KBM-7 (cell line): Measurements from ENCODE around the gene SDK2.
"Not testable (repeated sequence)": the region's sequence is repeated elsewhere in the genome, so short reads cannot be mapped to it uniquely, and the experiment has no call there.

Source experiments
- DNase-seq: peaks from one replicate; pipeline ENCODE4 v3.0.0-alpha.2; 2015
- in situ Hi-C: fragments of 300-500 bp; cut with MboI; formaldehyde crosslinking; loops from 2 replicates; pipeline ENCODE4 v1.14.3; 2020; ENCODE audit warnings: low sequenced_read_pairs, low pct_unique_long_range_greater_than_20kb, mixed read lengths

Gene SDK2

DNA sequence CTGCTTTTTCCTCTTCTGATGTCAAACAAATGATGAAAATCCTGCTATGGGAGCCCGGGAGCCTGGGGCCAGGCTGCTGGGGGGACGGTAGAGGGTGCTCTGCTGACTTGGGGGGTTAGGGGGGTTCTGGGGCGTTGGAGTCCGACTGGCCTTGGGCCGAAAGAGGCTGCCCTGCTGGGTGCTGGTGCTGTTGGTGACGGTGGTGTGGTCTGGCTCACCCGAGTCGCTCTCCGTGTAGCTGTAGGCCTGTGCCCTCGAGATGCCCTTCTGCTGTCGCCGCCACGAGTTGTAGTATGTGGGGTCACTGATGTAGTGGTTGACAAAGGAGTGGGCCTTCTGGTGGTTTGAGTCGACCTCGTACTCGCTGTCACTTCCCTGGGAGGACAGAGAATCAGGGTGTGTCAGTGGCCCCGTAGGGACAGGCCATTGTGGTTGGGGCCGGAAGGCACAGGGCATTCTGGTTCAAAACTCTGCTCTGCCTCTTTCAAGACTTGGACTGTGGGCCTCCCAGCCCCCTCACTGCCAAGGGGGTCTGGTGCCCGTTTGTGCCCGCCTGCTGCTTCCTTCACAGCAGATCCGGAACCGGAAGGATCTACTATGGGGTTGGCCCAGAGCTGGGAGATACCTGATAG, 305.6 kb downstream of the SDK2 start:
- in situ Hi-C loops: no loop called here
- DNase-seq: no peak

- DNase-seq: no peak
- in situ Hi-C loops: no loop called here
Measured at GRCh38 chr17:73338050-73338521, 306.2 kb downstream of the SDK2 start.

DNA sequence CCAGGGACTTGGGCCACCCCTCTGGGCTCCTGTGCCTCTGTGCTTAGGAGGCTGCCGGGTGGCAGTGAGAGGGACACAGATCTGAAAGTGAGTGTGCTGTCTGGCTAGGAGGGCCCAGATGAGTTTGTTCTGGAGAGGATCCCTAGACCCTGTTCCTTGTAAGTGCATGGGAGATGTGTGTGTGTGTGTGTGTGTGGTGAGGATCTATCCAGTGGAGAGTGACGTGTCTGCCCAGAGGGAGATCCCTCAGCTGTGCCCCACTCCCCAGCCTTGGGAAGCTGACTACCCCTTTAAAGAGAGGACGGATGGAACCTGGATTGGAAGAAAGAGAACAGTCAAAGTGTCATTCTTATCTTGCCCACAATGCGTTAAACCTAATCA, 306.9 kb downstream of the SDK2 start:
- DNase-seq: no peak
- in situ Hi-C loops: no loop called here

DNA sequence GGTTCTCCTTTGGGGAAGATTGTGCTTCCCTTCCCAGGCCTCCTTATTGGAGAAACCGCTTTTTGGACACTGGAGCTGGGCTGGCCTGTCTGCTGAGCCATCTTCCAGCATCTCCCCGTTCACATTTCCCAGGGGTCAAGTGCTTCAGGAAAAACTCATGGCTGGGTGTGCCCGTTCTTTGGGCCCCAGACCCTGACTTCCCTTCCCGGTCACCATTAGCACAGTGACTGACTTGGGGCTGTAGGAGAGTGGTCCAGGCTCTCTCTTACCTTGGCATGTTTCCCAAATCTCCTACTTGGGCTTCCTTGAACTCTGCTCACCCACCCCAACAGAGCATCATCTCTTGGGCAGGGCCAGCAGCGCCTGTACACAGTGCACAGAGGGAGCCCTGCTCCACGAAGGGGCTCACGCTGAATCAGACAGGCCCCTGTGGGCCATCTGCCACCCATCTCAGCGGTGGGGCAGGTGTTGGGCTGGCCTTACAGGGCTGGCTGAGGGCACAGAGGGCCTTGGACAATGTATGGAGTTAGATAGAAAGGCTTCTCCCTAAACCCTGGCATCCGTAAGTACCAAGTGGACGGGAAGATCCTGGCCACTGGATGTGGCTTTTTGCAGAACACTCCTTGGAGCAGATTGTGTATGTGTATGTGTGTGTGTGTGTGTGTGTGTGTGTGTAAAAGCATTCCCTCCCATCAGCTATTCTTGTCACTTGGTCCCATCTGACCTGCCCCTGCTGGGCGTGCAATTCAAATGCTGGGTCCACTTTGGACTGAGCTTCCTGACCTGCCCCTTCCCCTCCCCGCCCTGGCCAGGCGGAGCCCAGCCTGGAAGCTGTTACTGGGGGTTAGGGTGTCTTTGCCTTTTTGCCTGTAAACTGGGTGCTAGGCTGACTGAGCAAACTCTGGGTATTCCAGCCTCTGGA, 307.6 kb downstream of the SDK2 start:
- in situ Hi-C loops: no loop called here

GRCh38 chr17:73335591-73336407, 308.4 kb downstream of the SDK2 start:
- in situ Hi-C loops: no loop called here
- DNase-seq: no peak

More for the DNA sequence above, 307.6 kb downstream of the SDK2 start:
- no peak for DNase-seq

DNA sequence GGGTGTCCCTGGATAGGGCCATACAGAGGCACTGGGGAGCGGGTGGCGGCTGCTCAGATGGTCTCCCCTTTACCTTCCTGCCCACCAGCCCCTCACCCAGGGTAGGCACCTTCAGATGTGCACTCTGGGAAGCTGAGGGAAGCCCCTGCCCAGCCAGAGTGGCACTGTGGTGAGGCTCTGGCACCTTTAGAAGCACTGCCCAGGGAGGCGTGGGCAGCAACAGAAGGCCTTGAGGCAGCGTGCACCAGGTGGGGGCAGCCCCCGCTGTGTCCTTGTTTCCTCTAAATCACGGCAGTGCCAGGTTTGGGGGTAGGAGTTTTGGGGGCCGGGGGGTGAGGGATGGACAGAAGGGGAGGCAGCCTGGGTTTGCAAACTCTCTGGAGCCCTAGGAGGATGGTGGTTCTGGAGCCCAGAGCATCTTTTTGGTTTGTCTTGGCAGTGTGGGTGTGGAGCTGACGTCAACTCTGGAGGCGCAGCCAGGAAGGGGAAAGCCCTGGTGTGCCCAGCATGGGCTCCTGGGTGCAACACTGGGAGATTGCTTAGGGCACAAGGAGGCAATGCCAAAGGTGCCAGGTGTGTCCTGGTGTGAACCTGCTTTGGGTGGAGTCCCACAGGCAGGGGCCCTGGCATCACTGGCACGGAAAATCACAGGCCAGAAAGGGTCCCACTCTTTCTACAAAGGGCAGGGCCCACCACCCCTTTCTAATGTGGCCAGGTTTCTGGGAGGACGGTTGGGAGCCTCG, 309.3 kb downstream of the SDK2 start:
- in situ Hi-C loops: no loop called here
- no peak for DNase-seq

- in situ Hi-C loops: not testable (repeated sequence)
Measured at GRCh38 chr17:73333445-73333844, 310.8 kb downstream of the SDK2 start.

GRCh38 chr17:73331060-73331459, 313.2 kb downstream of the SDK2 start:
- DNase-seq: no peak
- in situ Hi-C loops: no loop called here

More at GRCh38 chr17:73333445-73333844, 310.8 kb downstream of the SDK2 start:
- DNase-seq: peak; percentile 24

GRCh38 chr17:73327676-73328075, 316.6 kb downstream of the SDK2 start:
- in situ Hi-C loops: no loop called here
- DNase-seq: no peak

DNA sequence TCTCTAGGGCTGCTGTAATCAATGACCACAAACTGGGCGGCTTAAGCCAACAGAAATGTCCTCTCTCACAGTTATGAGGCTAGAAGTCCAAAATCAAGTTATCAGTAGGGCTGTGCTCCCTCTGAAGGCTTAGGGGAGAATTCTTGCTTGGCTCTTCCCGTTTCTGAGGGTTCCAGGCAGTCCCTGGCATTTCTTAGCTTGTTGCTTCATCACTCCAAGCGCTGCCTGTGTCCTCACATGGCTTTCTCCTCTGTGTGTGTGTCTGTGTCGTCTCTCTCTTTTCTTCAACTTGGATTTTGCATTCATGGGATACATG, 318.8 kb downstream of the SDK2 start:
- no peak for DNase-seq
- in situ Hi-C loops: no loop called here

- DNase-seq: no peak
- in situ Hi-C loops: no loop called here
Measured at GRCh38 chr17:73324711-73325526, 319.3 kb downstream of the SDK2 start.

DNA sequence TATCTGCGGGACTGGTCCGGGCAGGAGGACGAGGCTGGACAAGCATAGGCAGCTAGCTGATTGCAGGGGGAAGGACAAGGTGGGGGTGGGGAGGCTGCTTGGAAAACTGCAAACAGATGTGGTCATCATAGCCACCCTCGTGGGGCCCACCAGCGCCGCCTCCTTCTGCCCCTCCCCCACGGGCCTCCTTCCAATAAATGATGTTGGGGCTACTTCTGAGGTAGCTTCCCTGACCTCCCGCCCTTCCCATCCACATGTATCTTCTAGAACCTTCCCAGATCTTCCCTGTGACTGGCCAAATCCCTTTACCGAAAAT, 320.1 kb downstream of the SDK2 start:
- in situ Hi-C loops: no loop called here
- DNase-seq: no peak

GRCh38 chr17:73323409-73324159, 320.7 kb downstream of the SDK2 start:
- in situ Hi-C loops: no loop called here
- DNase-seq: no peak

- in situ Hi-C loops: no loop called here
- DNase-seq: no peak
Measured at GRCh38 chr17:73320601-73321264, 323.5 kb downstream of the SDK2 start.

- in situ Hi-C loops: no loop called here
- no peak for DNase-seq
Measured at GRCh38 chr17:73319766-73320165, 324.5 kb downstream of the SDK2 start.

- DNase-seq: no peak
- in situ Hi-C loops: no loop called here
Measured at GRCh38 chr17:73318836-73319235, 325.4 kb downstream of the SDK2 start.

DNA sequence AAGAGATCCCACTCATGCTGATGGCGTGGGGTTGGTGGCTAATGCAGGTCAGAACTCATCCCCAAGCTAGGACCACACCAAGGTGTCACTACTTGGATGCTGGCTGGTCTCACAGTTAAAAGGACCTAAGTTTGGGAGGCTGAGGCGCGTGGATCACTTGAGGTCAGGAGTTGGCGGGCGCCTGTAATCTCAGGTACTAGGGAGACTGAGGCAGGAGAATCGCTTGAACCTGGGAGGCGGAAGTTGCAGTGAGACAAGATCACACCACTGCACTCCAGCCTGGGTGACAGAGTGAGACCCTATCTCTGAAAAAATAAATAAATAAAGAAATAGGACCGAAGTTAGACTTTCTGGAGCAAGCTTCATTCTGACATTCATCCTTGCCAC, 325.8 kb downstream of the SDK2 start:
- DNase-seq: no peak
- in situ Hi-C loops: no loop called here
